ENCODE data around the gene CCDC112.
"Not testable (repeated sequence)": the region's sequence is repeated elsewhere in the genome, so short reads cannot be mapped to it uniquely, and the experiment has no call there.

CCDC112 gene, protein sequence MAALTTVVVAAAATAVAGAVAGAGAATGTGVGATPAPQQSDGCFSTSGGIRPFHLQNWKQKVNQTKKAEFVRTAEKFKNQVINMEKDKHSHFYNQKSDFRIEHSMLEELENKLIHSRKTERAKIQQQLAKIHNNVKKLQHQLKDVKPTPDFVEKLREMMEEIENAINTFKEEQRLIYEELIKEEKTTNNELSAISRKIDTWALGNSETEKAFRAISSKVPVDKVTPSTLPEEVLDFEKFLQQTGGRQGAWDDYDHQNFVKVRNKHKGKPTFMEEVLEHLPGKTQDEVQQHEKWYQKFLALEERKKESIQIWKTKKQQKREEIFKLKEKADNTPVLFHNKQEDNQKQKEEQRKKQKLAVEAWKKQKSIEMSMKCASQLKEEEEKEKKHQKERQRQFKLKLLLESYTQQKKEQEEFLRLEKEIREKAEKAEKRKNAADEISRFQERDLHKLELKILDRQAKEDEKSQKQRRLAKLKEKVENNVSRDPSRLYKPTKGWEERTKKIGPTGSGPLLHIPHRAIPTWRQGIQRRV

DNA sequence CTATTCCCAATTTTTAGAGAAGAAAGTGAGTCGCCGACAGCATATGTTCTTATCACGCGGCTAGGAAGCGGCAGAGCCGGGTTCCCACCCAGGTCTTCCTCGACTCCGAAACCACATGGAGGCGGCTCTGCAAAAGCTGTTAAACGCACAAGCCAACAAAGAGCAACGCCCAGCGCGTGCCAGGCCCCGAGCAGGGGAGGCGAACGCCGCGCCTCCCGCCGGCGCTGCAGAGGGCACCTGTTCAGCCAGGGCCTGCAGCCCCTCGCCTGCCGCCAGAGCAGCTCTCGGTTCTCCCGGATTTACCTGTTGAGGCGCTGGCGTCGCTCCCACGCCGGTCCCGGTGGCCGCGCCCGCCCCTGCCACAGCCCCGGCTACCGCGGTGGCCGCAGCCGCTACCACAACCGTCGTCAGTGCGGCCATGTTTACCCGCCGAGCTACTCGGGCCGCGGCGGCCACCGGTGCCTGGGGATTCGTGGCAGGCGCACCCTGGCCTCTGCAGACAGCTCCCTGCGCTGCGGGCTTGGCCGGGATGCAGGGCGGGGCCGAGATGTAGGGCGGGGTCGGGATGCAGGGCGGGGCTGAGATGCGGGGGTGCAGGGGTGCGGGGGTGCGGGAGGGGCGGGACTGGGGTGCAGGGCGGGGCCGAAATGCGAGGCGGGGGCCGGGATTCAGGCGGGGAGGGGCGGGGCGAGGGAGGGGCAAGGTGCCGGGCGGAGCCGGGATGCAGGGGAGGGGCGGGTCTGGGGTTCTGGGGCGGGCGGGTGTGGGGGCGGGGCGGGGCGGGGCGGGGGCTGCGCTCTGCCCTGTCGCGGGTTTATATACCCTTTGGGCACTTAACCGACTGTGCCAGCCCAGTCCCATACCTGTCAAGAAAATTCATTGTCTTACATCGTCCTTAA lies at the start of gene CCDC112:
Gene CCDC112 (minus strand): TSS at position 531 of the 899 bp plus-strand sequence. CDS start 111 bp downstream, at position 420.
- DNase-seq (ENCODE audit: low read depth in 2 of 2) = peak; percentile 52 to 58

DNA sequence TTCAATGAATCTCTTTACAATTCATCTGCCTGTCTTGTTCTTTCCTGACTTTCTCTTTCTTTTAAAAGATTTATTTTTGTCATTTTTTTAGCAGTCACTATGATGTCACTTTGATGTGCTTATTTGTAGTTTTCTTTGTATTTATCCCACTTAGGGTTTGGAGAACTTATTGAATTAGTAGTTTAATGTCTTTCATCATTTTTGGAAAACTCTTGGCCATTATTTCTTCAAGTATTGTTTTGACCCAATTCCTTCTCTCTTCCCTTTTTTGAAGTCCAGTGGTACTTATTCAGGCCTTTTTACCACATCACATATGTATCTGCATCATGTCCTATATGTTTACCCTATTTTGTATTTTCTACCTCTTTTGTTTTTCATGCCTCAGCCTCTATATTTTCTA lies 48.9 kb upstream of the CCDC112 start:
- DNase-seq (ENCODE audit: low read depth in 2 of 2) = no peak

DNA sequence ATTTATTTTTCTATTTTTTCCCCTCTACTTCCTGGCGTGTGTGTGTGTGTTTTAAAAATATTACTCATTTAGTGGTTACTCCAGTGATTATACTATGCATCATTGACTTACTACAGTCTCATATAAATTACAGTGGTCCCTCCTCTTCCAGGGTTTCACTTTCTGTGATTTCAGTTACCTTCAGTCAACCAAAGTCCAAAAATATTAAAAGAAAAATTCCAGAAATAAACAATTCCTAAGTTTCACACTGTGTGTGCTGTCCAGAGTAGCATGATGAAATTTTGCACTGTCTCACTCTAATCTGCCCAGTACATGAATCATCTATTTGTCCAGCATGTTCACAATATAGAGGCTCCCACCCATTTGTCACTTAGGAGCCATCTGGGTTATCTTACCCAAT lies 47.4 kb upstream of the CCDC112 start:
- DNase-seq (ENCODE audit: low read depth in 2 of 2) = no peak

DNA sequence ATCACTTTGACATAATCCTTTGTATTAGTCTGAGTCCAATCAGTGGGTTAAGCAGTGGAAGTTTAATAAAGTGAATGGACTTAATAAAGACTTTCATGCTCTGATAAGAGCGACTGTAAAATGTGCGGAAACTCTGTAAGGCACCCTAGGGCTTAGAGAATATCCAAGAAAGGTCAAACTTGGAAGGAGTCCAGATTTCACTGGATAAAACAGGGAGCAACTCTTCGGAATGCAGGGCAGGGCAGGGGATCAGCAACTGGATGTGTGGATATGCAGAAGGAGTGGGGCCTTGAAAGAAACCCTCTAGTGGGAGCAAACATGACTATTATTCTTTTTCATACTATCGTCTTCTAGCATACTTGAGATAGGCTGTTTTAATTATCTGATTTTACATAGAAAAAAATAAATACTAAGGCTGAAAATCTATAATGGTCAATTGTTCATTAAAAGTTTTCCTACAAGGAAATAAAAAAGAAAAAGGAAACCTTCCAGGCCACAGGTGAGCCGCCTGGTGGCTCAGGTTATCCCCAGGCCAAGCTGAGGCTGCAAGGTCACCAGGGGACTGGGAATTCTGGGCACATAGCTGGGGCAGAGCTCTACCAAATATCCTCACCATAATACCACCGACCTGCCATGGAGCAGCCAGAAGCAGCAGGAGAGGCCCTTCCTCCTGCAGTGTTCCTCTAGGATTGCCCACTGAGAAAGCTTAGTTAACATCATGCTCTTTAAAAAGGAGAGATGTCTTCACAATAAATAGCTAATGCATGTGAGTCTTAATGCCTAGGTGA lies 46.3 kb upstream of the CCDC112 start:
- DNase-seq (ENCODE audit: low read depth in 2 of 2) = no peak

DNA sequence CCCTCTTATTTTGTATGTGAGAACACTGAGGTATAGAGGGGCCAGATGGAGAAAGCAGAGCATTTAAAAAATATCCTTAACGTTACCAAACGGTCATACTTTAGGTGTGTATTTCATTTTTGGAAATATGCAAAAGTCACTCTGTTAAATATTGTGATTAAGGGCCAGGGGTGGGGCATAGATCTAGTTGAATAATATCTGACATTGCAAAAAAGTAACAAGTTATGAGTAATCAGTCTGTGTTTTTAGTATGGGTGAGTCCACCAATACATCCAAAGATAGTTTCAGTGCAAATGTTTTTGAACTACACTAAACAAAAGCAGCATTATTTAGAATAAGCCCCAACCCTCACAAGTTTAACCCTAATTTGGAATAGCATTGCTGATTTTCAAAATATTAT lies 45.3 kb upstream of the CCDC112 start:
- no peak for DNase-seq (ENCODE audit: low read depth in 2 of 2)

DNA sequence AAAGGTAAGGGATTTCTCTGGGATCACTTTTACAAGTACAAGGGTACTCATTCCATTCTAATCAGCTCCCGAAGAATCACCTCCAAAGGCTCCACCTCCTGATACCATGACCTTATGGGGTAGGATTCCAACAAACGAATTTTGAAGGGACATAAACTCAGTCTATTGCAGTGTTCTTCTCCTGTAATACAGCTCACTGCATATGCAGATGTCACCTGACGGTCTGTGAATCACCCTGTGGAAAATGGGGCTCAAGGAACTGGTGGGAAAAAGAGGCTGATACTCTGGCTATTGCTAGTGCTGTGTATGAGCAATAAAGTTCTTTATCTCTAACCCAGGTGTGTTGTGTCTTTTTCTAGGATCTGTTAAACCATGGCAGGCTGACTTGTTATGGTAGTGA lies 42.4 kb upstream of the CCDC112 start:
- no peak for DNase-seq (ENCODE audit: low read depth in 2 of 2)

DNA sequence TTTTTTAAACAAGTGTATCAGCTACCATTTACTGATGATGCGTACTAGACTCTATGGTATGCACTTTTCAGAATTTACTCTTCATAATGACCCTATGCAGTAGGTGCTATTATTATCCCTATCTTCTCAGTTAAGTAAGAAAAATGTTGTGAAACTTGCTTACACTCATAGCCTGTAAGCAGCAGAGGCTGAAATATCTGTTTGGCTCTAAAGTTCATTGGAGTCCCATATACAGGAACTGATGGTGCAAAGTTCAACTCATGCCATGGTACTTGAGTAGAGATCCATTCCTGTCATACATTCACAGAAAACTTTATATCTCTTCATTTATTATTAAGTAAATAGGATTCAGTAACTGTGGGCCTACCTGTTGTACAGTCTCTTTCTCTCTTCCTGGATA lies 41.4 kb upstream of the CCDC112 start:
- no peak for DNase-seq (ENCODE audit: low read depth in 2 of 2)

DNA sequence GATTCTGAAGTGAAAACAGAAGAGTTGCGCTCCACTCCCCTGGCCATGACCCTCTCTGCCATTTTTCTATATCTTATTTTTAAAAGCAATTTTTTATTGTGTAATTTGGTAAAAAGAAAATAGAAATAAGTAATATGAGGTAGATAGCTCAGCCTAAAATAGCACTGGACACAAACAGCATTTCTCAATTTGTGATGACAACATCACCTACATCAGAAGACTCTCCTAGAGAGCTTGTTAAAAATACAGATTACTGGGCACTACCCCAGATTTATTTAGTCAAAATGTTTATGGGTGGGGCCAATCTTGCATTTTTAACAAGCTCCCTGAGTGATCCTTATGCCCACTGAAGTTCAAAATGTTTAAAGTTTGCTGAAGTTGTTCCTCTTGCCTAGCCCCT lies 40.5 kb upstream of the CCDC112 start:
- no peak for DNase-seq (ENCODE audit: low read depth in 2 of 2)

DNA sequence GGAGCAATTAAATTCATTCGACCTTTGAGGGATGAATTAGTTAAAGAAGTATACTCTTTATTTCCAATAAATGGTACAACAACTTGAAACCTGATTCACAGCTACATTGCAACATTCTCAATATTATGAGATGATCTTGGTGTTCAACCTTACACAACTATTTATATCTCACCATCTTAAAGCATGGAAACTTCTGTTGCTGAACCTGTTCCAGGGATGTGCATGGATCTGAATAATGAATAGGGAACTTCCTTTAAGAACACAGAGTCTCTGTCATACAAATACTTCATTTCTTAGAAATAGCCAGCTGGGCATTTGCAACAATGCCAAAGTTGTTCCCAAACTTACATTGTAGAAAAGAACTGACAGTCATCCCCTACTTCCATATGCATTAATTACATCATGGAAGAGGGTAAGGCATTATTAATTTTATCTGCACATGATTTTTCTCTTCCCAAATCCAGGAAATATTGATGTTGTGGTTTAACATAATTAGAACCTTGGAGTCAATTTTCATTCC lies 39.8 kb upstream of the CCDC112 start:
- DNase-seq (ENCODE audit: low read depth in 2 of 2) = no peak

DNA sequence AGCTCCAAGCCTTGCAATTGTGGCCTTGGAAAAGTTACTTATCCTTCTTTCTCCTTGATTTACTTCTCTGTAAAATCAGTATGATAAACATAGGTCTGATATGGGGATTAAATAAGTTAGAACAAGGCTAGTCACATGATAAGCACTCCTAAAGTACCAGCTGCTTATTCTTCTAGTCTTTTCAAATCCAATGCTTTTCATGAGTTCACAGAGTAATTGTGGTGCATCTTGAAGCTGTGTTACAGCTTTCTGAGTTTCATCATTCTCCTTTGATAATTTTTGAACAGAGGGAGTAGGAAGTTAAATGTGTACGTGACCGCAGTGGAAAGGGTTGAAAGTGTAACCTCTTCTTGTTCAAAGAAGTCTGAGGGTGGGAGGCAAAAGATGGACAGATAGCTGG lies 38.8 kb upstream of the CCDC112 start:
- DNase-seq (ENCODE audit: low read depth in 2 of 2) = no peak

DNA sequence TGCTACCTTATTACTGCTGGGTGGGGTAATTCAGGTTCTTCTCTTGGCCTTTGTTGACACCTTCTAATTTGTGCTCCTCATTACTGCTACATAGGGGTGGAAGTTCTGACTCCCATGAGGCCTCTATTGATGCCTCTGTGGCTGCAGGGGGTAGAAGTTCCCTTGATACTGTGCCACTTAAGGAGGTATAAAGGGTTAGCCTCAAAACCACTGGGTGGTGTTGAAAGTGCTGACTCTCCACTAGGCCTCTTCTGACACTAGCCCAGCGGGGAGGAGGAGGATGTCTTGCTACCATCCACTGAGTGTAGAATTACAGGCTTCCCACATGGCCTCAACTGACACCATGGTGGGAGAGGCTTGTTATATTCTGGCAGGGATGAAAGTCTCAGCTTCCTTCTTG lies 36.7 kb upstream of the CCDC112 start:
- DNase-seq (ENCODE audit: low read depth in 2 of 2) = no peak

DNA sequence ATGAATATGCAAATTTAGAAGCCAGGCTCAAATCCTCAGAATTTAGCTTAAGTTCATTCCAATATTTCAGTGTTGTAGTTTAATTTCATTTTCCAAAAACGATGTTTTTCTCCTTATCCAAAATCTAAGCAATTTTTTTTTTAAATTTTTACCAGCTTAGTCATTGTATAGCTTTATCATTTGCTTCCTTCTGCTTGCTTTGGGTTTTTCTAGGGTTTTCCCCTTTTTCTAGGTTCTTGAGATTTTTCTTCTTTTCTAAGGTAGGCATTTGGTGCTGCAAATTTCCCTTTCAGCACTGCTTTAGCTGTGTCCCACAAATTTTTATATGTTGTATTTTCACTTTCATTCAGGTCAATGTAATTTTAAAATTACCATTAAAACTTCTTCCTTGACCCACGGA lies 34.4 kb upstream of the CCDC112 start:
- DNase-seq (ENCODE audit: low read depth in 2 of 2) = no peak

DNA sequence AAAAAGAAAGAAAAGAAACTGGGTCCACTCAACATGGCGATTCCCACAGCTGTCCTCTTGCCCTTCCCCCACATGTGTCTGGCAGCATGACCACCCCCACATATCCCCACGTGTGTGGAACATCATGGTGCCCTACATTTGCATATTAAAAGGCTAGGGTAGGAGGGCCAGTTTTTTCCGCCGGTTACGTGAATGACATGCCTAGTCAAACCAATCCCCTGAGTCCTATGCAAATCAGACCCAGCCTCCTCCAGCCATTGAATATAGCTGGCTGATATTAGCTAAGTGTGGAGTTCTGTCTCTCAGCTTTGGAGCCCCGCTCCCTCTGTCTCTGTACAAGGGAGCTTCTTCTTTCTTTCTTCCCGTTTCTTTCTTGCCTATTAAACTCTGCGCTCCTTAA lies 33.0 kb upstream of the CCDC112 start:
- no peak for DNase-seq (ENCODE audit: low read depth in 2 of 2)

DNA sequence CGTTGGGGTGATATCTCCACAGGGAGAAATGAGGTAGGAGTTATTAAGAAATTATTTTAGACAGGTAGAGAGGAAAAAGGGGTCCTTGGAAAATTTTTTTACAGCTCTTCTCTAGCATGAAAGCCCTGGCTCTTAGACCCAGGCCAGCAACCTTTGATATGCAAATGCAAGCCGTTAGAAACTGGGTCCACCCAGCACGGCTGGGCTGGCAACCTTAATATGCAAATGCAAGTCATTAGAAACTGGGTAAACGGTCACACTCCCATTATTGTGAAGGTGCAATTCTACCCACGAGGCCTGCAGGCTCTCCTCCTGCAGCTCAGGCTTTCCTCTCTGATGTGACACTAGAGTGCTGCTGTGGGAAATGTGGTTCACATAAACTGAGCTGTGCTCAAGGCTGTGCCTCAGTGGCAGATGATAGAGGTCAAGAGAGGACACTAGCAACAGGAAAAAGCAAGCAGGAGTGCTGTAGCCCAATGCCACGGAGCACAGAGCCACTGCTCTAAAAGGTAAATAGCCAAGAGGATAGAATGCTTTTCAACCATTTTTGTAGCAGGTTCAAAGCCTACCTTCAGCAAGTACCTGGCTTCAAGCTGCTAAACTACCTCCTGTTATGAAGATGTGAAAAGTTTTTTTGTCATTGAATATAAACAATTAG lies 32.3 kb upstream of the CCDC112 start:
- DNase-seq (ENCODE audit: low read depth in 2 of 2) = not testable (repeated sequence)

DNA sequence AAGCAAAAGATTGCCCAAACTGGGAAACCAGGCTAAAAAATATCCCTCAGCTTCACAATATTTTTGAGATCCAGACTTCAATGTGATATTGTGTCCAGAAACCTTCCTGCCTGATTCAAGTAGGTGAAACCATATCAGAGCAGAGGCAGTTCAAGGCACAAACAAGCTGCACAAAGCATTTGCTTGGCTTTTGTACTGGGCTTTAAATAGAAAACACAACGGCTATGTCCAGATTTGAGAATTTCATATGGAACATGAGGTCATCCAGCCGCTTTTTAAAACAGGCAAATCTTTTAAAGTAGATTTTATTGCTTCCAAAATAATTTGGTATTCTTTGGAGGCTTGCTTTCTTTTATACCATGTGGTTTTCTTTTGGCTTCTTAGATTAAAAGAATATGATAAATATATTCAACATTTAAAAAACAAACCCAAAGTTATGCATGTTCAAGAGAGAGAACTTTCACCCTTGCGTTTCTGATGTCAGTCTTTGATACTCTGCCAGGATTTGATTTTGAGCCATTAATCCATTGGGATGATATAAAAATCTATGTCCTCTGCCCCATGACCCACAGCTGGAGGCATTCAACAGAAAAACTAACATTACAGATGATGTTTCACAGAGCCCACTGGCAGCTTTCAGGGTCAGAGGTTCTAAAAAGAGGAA lies 29.0 kb upstream of the CCDC112 start:
- DNase-seq (ENCODE audit: low read depth in 2 of 2) = no peak

DNA sequence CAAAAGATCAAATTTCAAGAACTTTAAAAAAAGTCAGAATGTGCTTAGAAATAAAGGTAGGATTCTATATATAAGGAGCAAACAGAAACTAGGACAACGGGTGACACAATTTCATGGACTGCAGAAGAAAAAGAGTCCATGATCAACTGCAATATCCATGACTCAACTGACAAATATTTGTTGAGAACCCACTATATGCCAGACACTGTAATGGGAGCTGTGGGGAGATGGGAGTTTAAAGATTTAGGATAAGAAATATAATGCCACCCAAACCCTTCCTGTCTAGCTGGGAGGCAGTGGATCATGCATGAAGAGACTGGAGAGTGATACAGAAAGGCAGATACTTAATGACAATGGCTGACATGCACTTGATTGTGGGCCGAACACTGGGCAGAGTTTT lies 27.6 kb upstream of the CCDC112 start:
- DNase-seq (ENCODE audit: low read depth in 2 of 2) = no peak

DNA sequence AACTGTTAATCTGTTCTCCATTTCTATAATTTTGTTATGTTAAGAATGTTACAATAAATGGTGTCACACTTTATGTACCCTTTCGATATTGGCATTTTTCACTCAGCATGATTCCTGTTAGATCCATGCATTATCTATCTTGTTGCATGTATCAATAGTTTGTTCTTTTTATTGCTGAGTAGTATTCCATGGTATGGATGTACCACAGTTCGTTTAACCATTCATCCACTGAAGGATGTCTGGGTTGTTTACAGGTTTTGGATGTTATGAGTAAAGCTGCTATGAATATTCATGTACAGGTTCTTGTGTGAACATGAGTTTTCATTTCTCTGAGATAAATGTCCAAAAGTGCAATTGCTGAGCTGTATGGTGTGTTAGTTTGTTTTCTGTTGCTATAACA lies 26.3 kb upstream of the CCDC112 start:
- DNase-seq (ENCODE audit: low read depth in 2 of 2) = no peak

DNA sequence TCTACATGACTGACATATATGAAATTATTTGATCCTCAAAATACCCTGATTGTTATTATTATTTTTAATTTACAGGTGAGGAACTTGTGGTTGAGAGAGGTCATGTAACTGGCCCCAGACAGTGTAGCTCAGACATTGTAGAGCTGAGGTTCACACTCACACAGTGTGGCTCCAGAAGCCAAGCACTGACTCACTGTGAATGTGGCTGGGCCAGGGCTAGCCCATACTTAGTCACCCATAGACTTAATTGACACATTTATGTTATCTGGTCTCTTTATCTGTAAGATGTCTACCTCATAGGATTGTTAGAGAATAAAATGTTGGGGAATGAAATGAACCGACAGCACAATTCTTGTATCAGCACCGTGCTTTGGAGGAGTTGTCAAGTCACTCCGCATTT lies 24.9 kb upstream of the CCDC112 start:
- no peak for DNase-seq (ENCODE audit: low read depth in 2 of 2)

DNA sequence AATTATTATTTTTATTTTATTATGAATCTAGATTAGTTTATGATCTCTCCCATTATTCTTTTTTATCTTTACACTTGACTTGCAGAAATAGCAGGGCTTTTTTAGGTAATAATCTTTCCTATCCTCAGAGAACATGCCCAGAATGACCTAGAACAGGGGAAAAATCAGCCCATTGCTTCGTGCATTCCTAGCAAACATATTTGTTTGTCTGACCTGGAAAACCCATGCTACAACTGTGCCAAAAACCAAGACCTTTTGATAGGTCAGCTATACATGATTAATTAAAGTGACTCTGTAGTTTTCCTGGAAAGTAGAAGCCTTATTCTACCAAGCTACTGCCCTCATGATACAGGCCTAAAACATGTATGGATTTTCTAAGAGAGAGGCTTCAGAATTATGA lies 24.1 kb upstream of the CCDC112 start:
- DNase-seq (ENCODE audit: low read depth in 2 of 2) = no peak

DNA sequence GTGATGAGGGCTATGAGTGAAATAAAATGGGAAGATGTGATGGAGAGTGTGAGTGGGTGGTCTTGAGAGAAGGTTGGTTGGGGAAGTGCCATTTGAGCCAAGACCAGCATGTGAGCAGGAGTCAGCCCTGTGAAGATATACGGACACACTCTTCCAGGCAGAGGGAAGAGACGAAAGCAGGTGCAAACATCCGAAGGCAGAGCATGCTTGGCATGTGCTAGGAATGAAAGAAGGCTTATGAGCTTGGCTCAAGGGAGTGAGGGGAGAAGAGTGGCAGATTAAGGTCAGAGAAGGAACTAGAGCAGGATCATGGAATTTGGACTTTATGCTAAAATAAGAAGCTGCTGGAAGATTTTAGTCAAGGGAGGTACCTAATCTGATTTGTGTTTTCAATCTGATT lies 23.6 kb upstream of the CCDC112 start:
- no peak for DNase-seq (ENCODE audit: low read depth in 2 of 2)

DNA sequence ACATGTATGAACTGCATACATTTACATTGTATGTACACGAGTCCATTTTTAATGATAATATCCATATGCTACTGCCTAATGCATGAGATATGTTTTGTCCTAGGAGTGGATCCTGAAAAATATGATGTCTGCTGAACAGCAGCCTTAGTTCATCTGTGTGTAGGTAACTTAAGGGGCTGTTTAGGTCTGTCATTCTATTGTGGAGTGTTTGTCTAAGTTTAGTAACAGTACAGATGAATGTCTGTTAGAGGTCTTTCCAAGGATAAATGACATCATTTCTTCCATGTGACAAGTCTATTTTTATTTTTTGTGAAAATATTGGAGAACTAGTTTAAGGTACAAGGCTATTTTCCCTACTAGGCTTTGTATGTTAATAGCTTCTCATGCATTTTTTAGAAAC lies 22.6 kb upstream of the CCDC112 start:
- DNase-seq (ENCODE audit: low read depth in 2 of 2) = no peak

All from stimulated activated CD8-positive, alpha-beta memory T cell treated with anti-CD3 and anti-CD28 coated beads, Interleukin-15, amount 100 ng/mL, for 4 hours (primary cell).